NT2/D1 (cell line): ENCODE data around the gene CCL2.

Experiments
- DNase-seq: peaks from one replicate; pipeline ENCODE4 v3.0.0-alpha.2; 2011; ENCODE audit warnings: low read depth, low spot score
- H3K27me3 ChIP-seq: 2 replicates; pipeline ENCODE4 v1.6.0; 2011; ENCODE audit warnings: mild to moderate bottlenecking; ENCODE audit not compliant: insufficient read length, insufficient read depth
- H3K36me3 ChIP-seq: 2 replicates; pipeline ENCODE4 v1.6.1; 2011; ENCODE audit warnings: mild to moderate bottlenecking, low read length, mixed read lengths; ENCODE audit not compliant: insufficient read depth, insufficient read length
- H3K4me1 ChIP-seq: 2 replicates; pipeline ENCODE4 v1.5.1; 2011; ENCODE audit not compliant: insufficient read depth, insufficient read length
- H3K4me3 ChIP-seq: 2 replicates; pipeline ENCODE4 v1.5.1; 2011; ENCODE audit warnings: low read depth; ENCODE audit not compliant: insufficient read length
- H3K9ac ChIP-seq: 2 replicates; pipeline ENCODE4 v1.6.0; 2011; ENCODE audit warnings: low read depth; ENCODE audit not compliant: insufficient read length
- H3K9me3 ChIP-seq: 2 replicates; pipeline ENCODE4 v1.5.1; 2011; ENCODE audit warnings: mild to moderate bottlenecking, low read length; ENCODE audit not compliant: insufficient read depth
- SUZ12 ChIP-seq: IDR thresholded peaks from 2 replicates; pipeline ENCODE4 v1.6.1; 2011; ENCODE audit not compliant: insufficient read length, insufficient read depth; ENCODE audit errors: extremely low read depth
- YY1 ChIP-seq: IDR thresholded peaks from 2 replicates; pipeline ENCODE4 v1.6.1; 2011; ENCODE audit not compliant: insufficient read length, insufficient read depth
- ZNF274 ChIP-seq: IDR thresholded peaks from 2 replicates; pipeline ENCODE4 v1.6.1; 2011; ENCODE audit warnings: mild to moderate bottlenecking, low read depth, low read length

CCL2 gene

DNA sequence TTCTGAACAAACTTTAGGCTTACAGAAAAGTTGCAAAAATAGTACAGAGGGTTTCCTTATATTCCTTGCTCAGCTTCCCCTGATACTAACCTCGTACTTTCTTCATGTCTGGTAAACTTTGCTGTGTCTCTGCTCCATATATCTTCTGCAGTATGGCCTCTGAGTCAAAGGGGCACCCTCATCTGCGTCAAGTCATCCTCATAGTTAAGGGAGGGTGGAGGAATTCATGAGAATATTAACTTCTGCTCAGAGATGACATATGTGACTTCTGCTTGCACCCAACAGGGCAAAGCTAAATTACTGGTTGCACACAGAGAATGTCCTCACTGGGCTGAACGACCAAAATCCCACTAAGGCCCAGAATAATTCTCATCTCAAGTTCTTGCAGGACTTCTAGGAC, 10.6 kb downstream of the CCL2 start:
- H3K9me3 ChIP-seq, result no peaks in the 10 kb centered on the region
- H3K4me3 ChIP-seq, result no peak overlapping the region
- H3K36me3 ChIP-seq, result no peaks in the 10 kb centered on the region
- no peak for DNase-seq
- H3K9ac ChIP-seq, result no peak overlapping the region
- TF ChIP-seq SUZ12 (no peak), ZNF274 (no peak), YY1 (no peak)
- H3K4me1 ChIP-seq, result no peaks in the 10 kb centered on the region
- H3K27me3 ChIP-seq, result no peaks in the 10 kb centered on the region

DNA sequence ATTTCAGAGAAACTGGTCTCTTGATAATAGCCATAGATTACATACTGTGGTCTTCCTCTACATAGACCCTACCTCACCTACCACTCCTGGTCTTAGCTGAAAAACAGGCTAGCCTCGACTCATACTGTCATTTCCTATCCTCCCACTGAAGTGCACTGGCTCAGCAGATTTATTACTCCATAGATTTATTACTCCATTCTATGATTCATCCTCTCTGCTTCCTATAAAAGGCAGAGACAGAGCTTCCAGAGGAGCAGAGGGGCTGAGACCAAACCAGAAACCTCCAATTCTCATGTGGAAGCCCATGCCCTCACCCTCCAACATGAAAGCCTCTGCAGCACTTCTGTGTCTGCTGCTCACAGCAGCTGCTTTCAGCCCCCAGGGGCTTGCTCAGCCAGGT, 14.9 kb downstream of the CCL2 start, which contains the start of gene CCL7:
Gene CCL7 (plus strand): TSS at position 253 of the 400 bp plus-strand sequence. CDS start 70 bp downstream, at position 323.
- no peaks in the 10 kb centered on the region for H3K36me3 ChIP-seq
- TF ChIP-seq SUZ12 (no peak), YY1 (no peak), ZNF274 (no peak)
- DNase-seq, result no peak

DNA sequence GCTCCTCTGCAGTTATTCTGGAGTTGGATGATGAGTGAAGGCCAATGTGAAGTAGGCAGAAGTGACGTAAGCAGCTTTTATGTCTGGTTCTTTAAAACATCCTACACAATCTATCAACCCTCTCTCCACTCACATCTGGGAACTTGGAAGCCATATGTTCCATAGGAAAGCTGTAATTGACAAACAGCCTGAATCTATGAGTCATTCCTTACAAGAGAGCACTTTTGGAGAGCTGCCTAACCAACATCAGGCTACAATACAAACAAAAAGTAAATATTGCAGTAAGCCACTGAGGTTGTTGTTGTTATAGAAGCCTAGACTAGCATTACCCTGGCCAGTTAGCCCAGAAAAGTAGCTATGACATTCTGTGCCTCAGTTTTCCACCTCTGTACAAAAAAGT, 20.8 kb downstream of the CCL2 start:
- Histone ChIP-seq H3K4me1 (no peaks in the 10 kb centered on the region), H3K27me3 (no peaks in the 10 kb centered on the region), H3K9me3 (no peaks in the 10 kb centered on the region), H3K36me3 (no peaks in the 10 kb centered on the region), H3K4me3 (no peak overlapping the region), H3K9ac (no peak overlapping the region)
- DNase-seq, result no peak
- TF ChIP-seq SUZ12 (no peak), YY1 (no peak), ZNF274 (no peak)

More for the DNA sequence above, 14.9 kb downstream of the CCL2 start, which contains the start of gene CCL7:
- Histone ChIP-seq H3K27me3 (no peaks in the 10 kb centered on the region), H3K4me1 (no peaks in the 10 kb centered on the region), H3K9ac (no peak within 1 kb of the TSS), H3K9me3 (no peaks in the 10 kb centered on the region), H3K4me3 (no peak within 1 kb of the TSS)

DNA sequence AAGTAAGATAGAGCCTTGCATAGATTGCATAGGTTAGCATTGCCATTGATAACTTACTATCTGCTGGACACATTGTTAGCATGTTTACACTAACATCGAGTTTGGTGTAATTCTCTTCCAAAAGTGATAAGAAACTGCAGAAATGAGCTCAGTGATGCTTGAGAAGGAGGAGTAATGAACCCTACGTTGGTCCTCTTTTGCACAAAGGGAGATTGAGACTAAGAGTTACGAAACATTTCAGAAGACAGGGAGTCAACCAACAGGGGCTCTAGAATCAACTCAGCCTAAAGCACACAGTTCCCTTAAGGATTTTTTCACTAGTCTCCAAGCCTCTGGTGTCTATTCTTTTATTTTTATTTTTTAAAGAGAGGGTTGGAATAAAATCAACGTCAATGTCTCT, 21.7 kb downstream of the CCL2 start:
- H3K36me3 ChIP-seq, result no peaks in the 10 kb centered on the region
- no peak overlapping the region for H3K4me3 ChIP-seq
- no peak overlapping the region for H3K9ac ChIP-seq
- TF ChIP-seq ZNF274, result no peak
- TF ChIP-seq SUZ12, result no peak
- TF ChIP-seq YY1, result no peak
- no peaks in the 10 kb centered on the region for H3K9me3 ChIP-seq
- no peaks in the 10 kb centered on the region for H3K4me1 ChIP-seq
- no peaks in the 10 kb centered on the region for H3K27me3 ChIP-seq
- no peak for DNase-seq

DNA sequence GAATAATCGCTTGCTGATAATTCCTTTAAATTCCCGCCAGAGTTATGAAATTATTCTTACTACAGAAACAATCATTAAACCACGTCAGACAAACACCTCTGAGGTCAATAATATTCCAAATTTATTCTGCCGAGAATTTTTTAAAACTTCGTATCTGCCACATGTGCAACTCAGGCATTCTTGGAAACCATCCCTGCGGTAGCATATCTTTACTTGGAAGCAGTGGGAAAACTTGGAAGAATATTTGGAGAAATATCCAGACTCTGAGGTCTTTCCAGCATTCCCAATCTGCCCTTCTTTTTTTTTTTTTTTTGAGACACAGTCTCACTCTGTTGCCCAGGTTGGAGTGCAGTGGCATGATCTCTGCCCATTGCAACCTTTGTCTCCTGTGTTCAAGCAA, 28.5 kb downstream of the CCL2 start:
- no peaks in the 10 kb centered on the region for H3K36me3 ChIP-seq
- DNase-seq, result no peak
- no peaks in the 10 kb centered on the region for H3K9me3 ChIP-seq
- H3K4me1 ChIP-seq, result no peaks in the 10 kb centered on the region
- no peak for TF ChIP-seq SUZ12
- no peak for TF ChIP-seq ZNF274
- TF ChIP-seq YY1, result no peak
- H3K27me3 ChIP-seq, result no peaks in the 10 kb centered on the region
- no peak overlapping the region for H3K9ac ChIP-seq
- no peak overlapping the region for H3K4me3 ChIP-seq

DNA sequence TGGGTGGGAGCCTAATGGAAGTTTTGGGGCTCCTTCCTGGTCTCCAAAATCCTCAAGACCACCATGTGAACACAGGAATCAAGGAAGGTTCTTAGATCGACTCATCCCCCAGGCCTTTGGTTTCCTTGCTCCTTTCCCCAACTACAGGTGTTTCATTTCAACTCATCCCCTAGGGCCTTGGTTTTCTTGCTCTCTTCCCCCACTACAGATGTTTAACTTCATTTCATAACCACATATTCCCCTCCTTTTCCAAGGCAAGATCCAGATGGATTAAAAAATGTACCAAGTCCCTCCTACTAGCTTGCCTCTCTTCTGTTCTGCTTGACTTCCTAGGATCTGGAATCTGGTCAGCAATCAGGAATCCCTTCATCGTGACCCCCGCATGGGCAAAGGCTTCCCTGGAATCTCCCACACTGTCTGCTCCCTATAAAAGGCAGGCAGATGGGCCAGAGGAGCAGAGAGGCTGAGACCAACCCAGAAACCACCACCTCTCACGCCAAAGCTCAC, 30.3 kb downstream of the CCL2 start, which contains the start of gene CCL11:
Gene CCL11 (plus strand): TSS at position 457 of the 507 bp plus-strand sequence. CDS start 67 bp downstream, outside the sequence.
- no peak for TF ChIP-seq ZNF274
- TF ChIP-seq YY1, result no peak
- TF ChIP-seq SUZ12, result no peak

DNA sequence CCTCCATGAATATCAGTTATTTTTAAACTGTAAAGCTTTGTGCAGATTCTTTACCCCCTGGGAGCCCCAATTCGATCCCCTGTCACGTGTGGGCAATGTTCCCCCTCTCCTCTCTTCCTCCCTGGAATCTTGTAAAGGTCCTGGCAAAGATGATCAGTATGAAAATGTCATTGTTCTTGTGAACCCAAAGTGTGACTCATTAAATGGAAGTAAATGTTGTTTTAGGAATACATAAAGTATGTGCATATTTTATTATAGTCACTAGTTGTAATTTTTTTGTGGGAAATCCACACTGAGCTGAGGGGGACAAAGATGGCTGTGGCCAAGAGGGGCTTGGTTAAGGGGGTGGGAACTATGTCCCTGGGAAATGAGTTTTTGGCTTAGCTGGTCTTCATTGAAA, 32.8 kb downstream of the CCL2 start:
- Histone ChIP-seq H3K36me3 (no peaks in the 10 kb centered on the region), H3K9me3 (no peaks in the 10 kb centered on the region), H3K9ac (no peak overlapping the region), H3K27me3 (no peaks in the 10 kb centered on the region), H3K4me3 (no peak overlapping the region), H3K4me1 (no peaks in the 10 kb centered on the region)
- DNase-seq, result no peak
- TF ChIP-seq ZNF274 (no peak), SUZ12 (no peak), YY1 (no peak)

More for the DNA sequence above, 30.3 kb downstream of the CCL2 start, which contains the start of gene CCL11:
- Histone ChIP-seq H3K9me3 (no peaks in the 10 kb centered on the region), H3K4me3 (no peak within 1 kb of the TSS), H3K27me3 (no peaks in the 10 kb centered on the region), H3K4me1 (no peaks in the 10 kb centered on the region), H3K36me3 (no peaks in the 10 kb centered on the region), H3K9ac (no peak within 1 kb of the TSS)
- DNase-seq, result no peak
